ENCODE results near the gene NDFIP1.

DNA sequence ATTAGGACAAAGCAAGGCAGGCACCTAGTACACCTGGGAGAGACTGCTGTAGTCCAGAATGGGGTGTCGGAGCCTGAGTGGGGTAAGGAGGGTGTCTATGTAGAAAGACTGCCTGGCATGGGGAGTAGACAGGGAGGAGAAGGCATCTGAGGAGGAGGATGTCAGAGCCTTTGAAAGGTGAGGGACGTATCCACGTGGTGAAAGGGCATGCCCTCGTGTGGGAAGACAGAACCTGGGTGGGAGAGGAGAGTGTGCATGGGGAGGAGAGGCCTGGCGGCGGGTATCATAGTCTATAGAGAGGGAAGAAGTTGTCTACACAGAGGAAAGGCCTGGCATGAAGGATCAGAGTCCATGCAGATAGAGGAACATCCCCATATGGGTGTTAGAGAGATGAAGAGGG, 91.8 kb downstream of the NDFIP1 start:
- TF ChIP-seq EZH2 (IDR thresholded peaks at IDR 0.05; ENCODE audit: insufficient read depth, poor library complexity, severe bottlenecking) = no peak
- no peak for TF ChIP-seq EZH2phosphoT487 (IDR thresholded peaks at IDR 0.05; ENCODE audit: insufficient read depth, low read depth)
